Fibroblast of mammary gland (primary cell): ENCODE measurements around the gene KANSL1L.

ENCODE experiments used
- DNase-seq: peaks from one replicate; pipeline ENCODE4 v3.0.0-alpha.2; 2010; ENCODE audit warnings: low read depth
- H3K4me3 ChIP-seq: 2 replicates; pipeline ENCODE4 v1.5.1; 2011; ENCODE audit warnings: low read depth, mild to moderate bottlenecking, low read length, moderate library complexity; ENCODE audit not compliant: control insufficient read depth
- TF ChIP-seq, protein P1 (sequence below): conservative IDR thresholded peaks from 2 replicates; pipeline ENCODE4 v1.5.1; 2011; ENCODE audit warnings: low read depth, low read length, inconsistent platforms; ENCODE audit not compliant: control insufficient read depth, insufficient read depth

The KANSL1L gene

DNA sequence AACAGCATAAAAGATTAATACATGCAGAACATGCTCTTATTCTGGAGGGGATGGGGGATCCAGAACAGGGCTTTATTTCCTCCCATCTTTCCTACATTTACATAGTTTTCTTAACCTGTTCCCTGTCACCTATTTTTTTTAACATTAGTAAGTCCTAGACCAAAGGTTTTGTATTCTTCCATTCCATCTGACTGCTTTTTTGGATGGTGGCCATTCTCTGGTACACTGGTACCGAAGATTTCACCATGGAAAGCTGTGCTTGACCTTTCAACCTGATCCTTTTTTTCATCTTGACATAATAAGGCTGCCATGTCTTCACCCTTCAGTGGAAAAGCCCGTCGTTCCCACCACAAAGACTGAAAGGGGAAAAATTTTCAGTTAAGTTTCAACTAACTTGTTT, 148.4 kb downstream of the KANSL1L start:
- no peak overlapping the region for H3K4me3 ChIP-seq
- TF ChIP-seq, protein P1, sequence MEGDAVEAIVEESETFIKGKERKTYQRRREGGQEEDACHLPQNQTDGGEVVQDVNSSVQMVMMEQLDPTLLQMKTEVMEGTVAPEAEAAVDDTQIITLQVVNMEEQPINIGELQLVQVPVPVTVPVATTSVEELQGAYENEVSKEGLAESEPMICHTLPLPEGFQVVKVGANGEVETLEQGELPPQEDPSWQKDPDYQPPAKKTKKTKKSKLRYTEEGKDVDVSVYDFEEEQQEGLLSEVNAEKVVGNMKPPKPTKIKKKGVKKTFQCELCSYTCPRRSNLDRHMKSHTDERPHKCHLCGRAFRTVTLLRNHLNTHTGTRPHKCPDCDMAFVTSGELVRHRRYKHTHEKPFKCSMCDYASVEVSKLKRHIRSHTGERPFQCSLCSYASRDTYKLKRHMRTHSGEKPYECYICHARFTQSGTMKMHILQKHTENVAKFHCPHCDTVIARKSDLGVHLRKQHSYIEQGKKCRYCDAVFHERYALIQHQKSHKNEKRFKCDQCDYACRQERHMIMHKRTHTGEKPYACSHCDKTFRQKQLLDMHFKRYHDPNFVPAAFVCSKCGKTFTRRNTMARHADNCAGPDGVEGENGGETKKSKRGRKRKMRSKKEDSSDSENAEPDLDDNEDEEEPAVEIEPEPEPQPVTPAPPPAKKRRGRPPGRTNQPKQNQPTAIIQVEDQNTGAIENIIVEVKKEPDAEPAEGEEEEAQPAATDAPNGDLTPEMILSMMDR: no peak
- DNase-seq: no peak

- no peak for DNase-seq
- no peak overlapping the region for H3K4me3 ChIP-seq
- TF ChIP-seq, protein P1: no peak
Measured at GRCh38 chr2:210020138-210020537, 151.1 kb downstream of the KANSL1L start.

DNA sequence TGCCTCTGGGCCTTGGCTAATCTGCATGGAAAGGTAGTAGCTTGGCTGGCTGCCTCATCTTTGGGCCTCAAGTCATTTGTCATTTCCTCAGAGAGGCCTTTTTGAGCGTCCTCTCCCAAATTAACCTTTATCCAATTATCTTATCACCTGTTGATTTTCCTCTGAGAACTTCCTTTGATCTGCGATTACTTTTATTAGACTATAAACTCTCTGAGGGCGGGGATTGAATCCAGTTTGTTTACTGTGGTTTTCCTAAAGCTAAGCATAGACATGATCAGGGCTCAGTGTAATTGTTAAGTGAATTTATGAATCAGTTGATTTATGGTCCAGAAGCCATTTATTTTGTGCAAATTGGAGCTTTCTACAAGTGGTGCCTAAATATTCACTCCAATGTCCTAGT, 161.3 kb downstream of the KANSL1L start:
- no peak for DNase-seq
- TF ChIP-seq, protein P1: no peak
- no peak overlapping the region for H3K4me3 ChIP-seq

- H3K4me3 ChIP-seq: no peak overlapping the region
- no peak for DNase-seq
- TF ChIP-seq, protein P1: no peak
Measured at GRCh38 chr2:210009126-210009525, 162.1 kb downstream of the KANSL1L start.

- TF ChIP-seq, protein P1: no peak
- no peak overlapping the region for H3K4me3 ChIP-seq
- DNase-seq: peak; percentile 17
Measured at GRCh38 chr2:210007895-210008294, 163.3 kb downstream of the KANSL1L start.

- no peak overlapping the region for H3K4me3 ChIP-seq
- TF ChIP-seq, protein P1: no peak
- no peak for DNase-seq
Measured at GRCh38 chr2:210004881-210005280, 166.3 kb downstream of the KANSL1L start.

DNA sequence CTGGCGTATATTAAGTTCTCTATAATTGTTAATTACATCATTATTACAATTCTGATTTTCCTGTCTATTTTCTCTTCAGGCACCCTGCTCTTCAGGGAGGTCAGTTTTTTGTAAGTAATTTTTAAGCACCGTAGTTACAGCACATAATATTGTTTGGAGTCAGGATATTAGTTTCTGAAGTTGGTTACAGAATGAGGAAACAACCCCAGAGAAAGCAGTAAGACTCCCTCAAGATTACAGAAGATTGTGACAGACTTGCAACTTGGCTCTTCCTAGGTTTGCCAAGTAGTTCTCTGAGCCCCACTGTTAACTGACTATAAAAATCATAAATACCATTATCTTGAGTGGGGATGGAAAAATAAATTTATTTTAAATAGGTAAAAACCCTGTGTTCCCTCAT, 167.8 kb downstream of the KANSL1L start:
- peak overlapping the region; percentile 83 for H3K4me3 ChIP-seq
- TF ChIP-seq, protein P1: no peak
- no peak for DNase-seq
